NK-92 treated with Interleukin-12 subunit alpha and Interleukin-12 subunit beta, amount 100 ng/mL, for 24 hours (cell line): ENCODE data around the gene CCDC187.
"Not testable (repeated sequence)": the region's sequence is repeated elsewhere in the genome, so short reads cannot be mapped to it uniquely, and the experiment has no call there.

Source experiments
- DNase-seq: peaks from one replicate; lab custom pipeline; 2025; lab: John Stamatoyannopoulos, UW

The CCDC187 gene

DNA sequence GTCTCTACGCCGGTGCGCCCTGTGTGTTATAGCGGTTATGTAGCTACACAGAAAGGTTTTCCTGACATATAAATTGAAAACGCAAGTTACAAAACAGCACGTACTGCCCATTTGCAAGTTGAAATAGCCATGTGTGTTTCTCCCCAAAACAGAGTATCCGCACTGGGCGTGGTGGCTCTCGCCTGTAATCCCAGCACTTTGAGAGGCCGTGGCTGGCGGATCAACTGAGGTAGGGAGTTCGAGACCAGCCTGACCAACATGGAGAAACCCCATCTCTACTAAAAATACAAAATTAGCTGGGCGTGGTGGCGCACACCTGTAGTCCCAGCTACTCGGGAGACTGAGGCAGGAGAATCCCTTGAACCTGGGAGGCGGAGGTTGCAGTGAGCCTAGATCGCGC lies 37.3 kb downstream of the CCDC187 start:
- DNase-seq: not testable (repeated sequence)

DNA sequence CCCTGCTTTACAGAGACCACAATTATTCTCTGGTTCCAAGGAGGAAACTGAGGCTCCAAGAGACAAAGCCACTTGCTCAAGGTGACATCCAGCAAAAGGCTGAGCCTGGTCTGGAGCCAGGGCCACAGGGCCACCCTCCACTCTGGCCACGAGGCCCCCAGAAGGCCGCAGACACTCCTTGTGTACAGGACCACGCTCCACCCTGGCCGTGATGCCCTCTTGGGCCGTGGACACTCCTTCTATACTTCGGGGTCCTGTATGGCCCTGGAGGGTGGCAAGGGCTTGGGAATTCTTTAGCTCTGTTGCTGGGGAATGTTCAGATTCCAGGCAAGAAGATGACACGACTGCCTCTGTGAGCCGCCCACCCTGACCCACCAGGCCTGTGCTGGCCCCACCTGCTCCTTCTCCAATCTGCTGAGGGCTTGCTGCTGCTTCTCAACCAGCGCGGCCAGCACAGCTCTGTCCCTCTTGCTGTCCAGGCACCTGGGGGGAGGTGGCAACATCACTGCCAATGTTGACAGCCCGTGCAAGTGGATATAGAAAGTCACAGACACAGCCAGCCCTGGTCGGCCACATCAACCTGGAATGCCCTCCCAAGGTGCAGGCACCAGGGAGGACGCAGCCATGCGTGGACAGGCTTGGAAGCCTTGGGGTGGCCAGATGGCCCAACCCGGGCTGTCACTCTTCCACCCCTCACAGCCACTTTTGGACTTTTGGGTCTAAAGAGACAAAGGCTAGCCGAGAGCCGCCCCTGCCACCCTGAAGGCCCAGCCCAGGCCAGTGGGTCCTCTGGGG lies 38.1 kb downstream of the CCDC187 start:
- no peak for DNase-seq

DNA sequence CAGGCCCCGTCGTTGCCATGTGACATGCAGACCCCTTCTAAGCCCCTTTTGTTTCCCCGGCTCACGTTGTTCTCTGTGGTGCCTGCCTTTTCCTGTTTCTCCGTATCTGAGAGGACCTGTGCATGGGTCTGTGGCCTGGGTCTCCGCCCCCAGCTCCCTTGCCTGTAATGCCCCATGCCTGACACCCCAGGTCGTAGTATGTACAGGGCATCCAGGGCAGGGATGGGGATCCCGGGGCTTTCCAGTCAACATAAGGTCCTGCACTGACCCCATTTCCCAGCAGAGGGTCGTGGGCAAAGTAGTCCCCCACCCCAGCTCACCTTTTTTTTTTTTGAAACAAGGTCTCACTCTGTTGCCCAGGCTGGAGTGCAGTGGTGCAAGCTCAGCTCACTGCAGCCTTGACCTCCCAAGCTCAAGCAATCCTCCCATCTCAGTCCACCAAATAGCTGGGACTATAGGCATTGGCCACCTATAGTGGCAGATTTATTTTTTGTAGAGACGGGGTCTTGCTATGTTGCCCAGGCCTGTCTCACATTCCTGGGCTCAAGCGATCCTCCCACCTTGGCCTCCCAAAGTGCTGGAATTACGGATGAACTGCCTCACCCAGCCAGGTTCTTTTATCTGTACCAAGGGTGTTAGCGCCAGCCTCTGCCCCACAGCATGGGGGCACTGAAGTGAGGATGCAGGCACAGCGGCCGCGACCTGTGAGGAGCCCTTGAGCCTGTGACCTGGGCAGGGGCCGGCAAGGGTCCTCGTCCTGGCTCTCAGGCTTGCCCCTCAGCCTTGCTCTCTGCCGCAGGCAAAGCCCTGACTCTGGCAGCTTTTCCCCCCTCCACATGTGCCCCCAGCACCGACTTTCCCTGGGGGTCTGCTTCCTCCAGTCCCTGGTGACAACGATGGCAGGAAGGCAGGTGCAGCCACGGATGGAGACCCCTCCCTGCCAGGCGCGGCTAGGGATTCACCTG lies 39.2 kb downstream of the CCDC187 start:
- no peak for DNase-seq

DNA sequence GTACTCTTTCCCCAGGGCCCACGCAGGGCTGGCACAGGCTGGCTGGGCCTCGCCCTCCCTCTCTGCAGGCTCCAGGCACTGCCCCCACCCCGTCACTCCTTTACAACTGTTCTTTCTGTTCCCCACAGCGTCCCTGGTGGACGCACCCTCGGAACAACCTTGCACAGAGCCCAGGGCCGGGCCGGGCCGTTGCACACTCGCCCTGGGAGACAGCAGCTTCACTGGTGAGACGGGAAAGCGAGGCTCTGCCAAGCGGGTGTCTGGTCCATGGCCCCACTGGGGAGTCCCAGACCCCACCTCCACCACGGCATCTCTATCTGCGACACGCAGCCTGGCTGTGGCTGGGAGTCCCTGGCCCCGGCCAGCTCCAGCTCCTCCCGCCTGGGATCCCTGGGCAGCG lies 39.9 kb downstream of the CCDC187 start:
- DNase-seq: no peak

DNA sequence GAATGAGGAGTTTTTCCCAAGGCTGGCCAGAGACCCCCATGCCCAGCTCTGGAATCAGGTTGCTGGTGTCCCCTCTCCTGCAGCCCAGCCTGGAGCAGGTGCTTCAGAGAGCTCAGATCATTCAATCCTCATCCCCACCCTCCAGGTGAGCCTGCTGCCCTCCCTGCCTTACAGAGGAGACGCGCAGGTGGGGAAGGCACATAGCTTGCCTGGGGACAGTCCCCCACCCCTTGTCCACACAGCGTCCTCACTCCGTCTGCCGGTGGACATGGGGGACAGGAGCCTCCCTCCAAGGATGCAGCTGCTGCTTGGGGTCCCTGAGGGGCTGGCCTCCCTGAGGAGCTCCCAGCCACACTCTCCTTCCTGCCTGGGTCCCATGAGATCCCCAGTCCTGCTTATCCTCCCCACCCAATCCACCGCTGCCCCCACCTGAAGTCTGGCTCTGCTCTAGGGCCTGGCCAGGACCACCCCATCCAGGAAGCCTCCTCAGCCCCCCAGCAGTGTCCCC lies 41.2 kb downstream of the CCDC187 start:
- no peak for DNase-seq

DNA sequence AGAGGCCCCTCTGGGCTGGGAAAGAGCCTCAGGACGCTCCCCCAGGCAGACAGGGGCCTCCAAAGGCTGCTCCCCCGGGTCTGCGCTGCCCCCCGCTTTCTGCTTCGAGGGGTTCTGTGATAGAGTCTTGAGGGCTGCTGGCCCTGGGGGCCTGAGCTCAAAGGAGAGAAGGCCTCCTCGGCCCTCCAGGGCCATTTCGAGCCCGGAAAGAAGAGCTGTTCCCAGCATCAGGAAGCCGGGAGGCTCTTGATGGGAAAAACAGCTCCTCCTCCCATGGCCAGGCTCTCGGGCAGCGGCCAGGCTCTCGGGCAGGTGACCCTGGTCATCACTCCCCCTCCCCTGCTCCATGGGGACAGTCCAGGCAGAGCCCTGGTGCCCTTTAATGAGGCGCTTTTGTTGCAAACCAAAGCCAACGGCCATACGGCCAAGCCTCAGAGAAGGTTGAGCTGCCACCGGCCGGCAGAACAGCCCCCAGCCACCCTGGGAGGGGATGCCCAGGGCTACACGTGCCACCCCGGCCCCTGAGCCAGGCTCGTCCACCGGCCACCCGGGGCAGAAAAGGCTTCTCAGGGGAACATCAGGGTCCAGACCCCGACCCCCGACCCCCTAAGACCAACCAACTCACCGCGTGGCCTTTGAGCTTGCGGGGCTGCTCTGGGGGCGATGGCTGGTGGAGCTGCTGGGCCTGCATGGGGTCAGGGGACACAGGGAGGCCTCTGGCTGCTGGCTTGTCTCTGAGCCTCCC lies 42.0 kb downstream of the CCDC187 start:
- no peak for DNase-seq

DNA sequence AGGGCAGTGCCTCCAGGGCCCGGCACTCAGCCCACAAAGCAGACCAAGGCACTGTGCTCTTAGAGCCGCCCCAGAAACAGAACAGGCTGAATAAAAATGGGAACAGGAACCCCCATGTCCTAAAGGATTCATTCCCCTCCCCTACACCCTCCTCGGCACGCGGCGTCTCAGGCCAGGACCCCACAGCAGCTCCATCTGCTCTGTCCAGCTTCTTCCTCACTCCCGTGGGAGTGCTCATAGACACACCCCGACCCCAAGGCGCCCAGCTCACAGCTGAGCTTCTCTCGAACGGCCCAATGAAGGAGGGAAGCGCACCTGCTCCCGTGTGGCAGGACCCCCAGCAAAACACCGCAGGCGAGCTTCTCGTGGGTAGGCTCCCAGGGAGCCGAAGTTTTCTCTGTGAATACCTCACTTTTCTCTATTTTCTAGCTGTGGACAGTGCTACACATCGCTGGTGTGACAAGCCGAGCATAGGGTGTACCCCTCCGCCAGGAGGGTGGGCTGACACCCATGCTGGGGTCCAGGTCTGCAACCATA lies 42.9 kb downstream of the CCDC187 start:
- DNase-seq: no peak

DNA sequence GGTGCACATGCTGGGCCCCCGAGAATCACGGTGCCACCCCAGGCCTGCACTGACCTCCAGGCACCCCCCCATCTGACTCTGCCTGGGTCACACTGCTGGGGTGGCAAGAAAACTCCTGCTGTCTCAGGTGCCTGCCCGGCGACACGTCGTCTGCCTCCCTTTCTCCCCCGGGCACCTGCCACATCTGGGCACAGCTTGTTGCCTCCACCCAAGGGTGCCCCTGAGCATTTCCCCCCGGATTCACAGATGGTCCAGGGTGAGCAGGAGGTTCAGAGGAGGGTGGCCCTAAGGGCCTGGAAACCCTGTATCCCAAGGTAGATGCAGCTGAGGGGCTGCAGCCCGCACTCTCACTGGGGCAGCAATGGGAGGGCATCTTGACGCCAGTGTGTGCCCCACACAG lies 43.4 kb downstream of the CCDC187 start:
- no peak for DNase-seq

DNA sequence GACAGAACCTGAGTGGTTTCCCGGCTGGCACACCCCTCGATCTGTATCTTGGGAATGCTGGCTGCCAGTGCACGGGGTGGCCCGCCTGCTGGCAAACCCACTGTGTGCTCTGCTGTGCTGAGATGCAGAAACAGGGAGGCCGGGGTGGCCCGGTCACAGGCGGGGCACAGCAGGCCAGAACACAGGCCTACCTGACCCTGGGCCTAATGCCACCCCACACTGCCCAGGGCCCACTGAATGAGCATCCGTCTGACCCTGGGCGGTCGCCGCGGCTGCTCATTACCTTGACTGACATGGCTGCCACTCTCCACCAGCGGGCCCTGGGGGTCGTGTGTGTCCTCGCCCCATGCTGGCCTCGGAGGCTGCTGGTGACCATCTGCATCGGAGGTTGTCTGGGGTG lies 44.1 kb downstream of the CCDC187 start:
- DNase-seq: no peak

DNA sequence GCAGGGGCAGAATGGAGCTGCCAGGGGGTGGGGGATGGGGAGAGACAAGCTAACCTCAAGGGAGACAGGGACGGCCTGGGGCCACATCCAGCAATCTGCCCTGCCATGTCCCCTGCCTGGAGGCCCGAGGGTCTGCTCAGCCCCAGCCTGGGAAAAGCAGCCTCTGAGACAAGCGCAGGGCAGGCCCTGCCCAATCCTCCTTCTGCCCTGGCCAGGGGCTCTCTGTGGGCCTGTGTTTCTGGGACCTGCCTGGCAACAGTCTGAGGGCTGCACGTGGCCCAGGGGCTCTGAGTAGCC lies 44.4 kb downstream of the CCDC187 start:
- DNase-seq: no peak

DNA sequence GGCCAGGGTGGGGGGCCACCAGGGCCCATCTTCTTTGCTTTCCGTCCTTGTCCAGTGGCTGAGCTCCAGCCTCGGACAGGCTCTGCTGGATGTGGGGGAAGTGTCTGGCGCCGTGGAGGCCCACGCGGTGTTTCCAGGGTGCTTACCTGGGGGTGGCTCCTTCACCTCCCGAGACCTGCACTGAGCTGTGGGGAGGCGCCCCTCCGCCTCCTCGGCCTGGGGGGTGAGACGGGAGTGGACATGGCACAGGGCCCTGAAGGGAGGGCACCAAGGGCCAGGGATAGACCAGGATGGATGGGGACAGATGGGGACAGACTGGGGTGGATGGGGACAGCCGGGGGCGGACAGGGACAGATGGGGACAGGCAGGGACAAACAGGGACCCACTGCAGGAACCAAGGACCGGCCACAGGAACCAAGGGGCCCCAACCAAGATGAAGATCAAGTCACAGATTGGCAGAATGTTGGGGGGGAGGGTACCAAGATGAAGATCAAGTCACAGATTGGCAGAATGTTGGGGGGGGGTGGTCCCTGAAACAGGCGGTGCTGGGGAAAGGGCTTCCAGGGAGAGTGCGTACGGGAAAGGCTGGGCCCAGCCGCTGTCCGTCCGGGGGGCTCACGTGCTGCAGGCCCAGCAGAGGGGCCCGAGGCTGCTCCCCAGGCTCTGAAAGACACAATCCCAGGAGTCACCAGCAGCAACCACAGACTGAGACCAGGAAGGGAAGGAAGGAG lies 44.9 kb downstream of the CCDC187 start:
- no peak for DNase-seq

DNA sequence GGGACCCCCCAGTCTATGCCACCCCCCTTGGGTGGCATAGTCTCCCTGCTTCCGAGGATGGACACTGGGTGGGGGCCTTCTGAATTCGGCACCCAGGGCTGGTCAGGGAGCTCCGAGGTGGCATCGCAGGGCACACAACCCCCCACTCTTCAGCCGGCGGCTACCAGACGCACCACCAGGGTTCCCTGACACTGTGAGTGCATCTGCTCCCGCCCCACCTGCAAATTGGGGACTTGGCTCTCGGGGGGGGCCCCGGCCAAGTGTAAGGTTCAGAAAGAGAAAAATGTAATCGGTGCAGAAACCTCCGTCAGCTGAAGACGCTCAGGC lies 45.6 kb downstream of the CCDC187 start:
- DNase-seq: no peak

DNA sequence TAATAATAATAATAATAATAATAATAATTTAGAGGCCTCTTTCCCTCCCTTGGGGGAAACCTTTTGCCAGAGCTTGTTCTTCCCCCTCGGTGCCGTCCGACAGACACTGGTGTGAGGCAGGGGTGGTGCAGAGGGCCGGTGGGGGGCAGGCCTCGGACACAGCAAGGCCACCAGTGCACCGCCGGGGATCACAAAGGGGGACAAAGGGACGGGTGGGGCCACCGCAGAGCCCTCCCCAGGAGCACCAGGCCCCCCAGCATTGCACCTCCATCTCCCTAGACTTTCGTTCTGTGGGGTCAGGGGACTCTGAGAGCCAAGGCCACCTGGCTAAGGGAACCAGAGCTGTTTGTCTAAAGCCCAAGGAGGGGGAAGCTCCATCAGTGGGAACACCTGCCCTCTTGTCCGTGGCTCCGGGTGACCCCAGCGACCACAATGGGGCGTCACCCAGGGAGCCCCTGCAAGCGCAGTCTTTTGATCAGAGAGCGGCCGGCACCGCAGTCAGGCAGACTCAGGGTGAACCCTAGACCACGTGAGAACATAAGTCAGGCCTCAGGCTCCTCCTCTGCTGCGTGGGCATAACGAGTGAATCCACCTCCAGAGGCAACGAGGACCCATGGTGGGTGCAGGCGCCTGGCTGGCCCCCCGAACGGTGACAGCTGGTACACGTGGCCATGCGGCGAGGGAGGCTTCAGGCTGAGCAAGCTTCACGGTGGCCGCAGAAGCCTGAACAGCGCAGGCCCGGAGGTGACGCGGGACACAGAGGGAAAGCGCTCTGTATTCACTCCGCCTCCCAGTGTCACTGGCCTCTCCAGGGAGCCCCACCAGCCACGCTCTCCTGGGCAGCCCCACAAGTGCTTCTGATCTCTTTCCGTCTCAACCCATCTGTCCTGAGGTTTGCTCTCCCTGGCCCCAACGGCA lies 46.3 kb downstream of the CCDC187 start:
- no peak for DNase-seq

DNA sequence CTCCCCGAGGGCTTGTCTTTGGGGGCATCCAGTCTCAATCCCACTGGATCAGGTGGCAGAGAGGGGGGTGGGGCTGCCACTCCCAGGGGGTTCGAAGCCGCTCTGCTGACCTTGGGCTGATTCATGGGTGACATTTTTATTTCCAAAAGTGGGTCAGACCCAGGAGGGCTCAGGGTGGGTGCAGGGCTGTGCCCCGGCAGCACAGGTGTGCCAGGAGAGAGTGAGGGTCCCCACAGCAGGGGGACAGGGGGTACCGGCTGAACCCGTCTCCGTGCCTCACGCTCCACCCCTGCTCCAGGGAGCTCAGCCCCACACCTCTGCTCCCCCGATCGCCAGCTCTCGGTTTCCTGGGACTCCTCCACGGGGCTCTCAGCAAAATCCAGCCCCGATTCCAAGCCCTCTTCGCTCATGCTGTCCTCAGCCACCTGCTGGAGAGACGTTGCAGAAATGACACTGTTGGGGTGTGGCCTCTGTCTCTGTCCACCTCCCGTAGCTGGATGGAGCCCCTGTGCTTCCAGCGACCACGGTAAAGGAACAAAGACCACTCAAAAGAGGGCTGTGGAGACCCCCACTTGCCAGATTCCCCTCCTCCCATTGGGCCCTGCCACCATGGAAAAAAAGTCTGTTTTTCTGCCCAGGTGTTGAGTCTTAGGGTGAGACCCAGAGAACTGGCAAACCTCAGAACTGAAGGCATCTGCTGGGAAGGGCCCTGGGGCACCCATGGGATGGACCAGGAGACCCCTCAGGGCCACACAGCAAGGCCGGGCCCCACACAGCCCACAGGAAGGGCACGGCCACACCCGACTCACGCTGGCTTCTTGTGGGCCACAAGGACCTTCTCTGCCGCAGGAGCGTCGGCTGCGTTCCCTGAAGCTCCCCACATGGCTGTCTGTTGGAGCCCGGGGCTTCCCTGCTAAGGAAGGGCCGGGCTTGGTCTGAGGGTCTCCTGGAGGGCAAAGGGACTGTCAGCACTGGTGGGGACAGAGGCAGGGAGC lies 47.7 kb downstream of the CCDC187 start:
- no peak for DNase-seq

DNA sequence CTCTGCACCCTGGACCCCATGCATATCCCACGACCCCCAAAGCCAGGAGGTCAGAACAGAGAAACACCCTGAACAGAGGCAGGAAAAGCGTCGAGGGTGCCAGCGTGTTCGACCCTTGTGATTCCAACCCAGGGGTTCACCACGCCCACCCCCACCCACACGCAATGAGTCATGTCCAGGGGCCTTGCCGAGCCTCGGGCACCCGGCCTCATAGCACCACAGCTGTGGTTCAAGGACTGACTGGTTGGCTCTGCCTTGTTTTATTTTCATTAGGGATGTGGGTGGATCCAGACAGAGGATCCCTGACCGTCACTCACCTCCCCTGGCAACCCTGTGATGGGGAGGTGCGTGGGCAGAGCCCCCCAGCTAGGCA lies 48.7 kb downstream of the CCDC187 start:
- DNase-seq: no peak

DNA sequence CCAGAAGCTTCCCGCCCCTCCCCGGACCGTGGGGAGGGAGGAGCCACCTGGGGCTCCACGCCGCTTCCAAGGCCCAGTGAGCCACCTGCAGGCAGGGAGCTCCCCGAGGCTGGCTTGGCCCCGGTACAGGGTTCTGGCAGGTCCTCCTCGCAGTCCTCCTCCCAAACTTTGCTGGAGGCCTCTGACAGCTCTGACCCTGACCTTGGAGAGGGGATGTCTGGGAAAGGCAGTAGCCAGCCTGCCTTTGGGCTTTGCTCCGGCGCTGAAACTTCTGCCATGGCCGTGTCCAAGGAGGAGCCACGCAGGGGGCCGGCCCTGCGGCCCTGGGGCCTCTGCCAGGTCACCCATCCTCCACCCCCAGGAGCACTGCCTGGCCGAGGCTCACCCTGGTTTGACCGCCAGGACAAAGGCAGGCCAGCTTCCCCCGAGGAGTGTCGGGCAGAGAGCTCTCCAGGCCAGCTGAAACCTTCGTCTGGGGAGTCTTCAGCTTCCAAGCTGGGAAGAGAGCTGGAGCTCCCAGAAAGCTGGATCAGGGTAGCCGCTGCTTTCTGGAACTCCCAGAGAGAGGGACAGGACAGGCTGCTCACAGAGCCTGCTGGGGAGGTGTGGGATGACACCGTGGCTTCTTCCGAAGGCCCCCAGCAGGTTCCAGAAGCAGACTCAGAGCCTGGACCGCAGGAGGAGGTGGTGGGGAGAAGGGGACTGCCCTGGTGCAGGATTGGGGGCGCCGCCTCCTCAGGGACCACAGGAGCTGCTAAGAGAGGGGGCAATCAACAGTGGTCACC lies 49.3 kb downstream of the CCDC187 start:
- no peak for DNase-seq

DNA sequence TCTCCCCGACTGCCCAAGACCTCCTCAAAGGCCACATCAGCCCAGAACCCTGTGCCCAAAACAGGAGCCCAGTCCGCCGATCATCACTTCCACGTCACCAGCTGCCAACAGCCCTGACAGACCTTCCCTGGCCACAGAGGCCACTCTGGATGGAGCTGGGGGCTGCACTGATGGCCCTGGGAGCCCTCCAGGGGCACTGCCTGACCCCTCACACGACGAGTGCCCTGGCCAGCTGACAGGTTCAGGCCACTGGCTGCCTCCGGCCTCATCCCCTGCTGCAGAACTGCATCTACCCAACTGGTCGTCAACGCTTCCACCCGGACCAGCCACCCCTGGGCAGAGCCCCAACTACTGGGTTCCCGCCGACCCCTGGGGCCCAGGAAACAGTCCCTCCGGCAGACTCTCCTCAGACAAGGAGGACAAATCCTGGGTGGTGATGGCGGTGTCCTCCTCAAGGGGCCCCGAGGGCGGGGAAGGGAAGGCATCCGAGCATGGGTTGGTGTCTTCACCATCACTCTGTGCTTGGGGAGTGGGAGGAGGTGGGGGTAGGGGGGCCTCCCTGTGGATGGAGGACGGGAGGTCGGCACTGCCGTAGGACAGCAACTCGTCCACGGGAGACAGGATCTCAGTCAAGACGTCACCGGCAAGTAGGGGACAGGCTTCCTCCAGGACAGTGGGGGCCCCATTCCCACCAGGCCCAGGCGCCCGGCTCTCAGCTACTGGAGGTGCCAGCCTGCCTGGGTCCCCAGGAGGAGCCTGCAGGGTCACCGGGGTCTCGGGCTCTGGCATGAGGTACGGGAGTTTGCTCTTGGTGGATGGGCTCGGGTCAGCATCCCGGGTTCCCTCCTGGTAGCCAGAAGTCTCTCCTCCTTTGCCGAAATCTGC lies 50.4 kb downstream of the CCDC187 start:
- no peak for DNase-seq
